RWPE2 (cell line): ENCODE data around the gene GRPR.

Experiments used
- ATAC-seq: fragments of 200-7000 bp; cut with Tn5 transposase; 3 replicates; pipeline ENCODE4 v1.9.1; 2021; ENCODE audit warnings: low read depth
- DNase-seq: peaks from one replicate; pipeline ENCODE4 v3.0.0-alpha.2; 2020; ENCODE audit warnings: low spot score
- H3K27ac ChIP-seq: fragments of 450-650 bp; 2 replicates; pipeline ENCODE4 v1.5.1; 2017; ENCODE audit warnings: mild to moderate bottlenecking; ENCODE audit not compliant: poor library complexity, severe bottlenecking
- H3K27me3 ChIP-seq: fragments of 250-450 bp; sonication (Bioruptor Pico); 2 replicates; pipeline ENCODE4 v1.5.1; 2021; ENCODE audit warnings: mild to moderate bottlenecking, moderate library complexity; ENCODE audit not compliant: insufficient read depth, poor library complexity, severe bottlenecking
- H3K36me3 ChIP-seq: fragments of 250-450 bp; sonication (Bioruptor Pico); 2 replicates; pipeline ENCODE4 v1.5.1; 2020; ENCODE audit warnings: low read depth, mild to moderate bottlenecking, moderate library complexity
- H3K4me1 ChIP-seq: fragments of 250-450 bp; sonication (Bioruptor Pico); 2 replicates; pipeline ENCODE4 v1.5.1; 2021; ENCODE audit warnings: mild to moderate bottlenecking, moderate library complexity; ENCODE audit not compliant: insufficient read depth, poor library complexity, severe bottlenecking
- H3K4me3 ChIP-seq: fragments of 250-450 bp; sonication (Bioruptor Pico); 2 replicates; pipeline ENCODE4 v1.5.1; 2021; ENCODE audit warnings: mild to moderate bottlenecking, moderate library complexity; ENCODE audit not compliant: severe bottlenecking
- H3K9me3 ChIP-seq: fragments of 250-450 bp; sonication (Bioruptor Pico); 2 replicates; pipeline ENCODE4 v1.5.1; 2021; ENCODE audit warnings: mild to moderate bottlenecking, moderate library complexity; ENCODE audit not compliant: severe bottlenecking
- CTCF ChIP-seq: fragments of 450-650 bp; IDR thresholded peaks from one replicate; pipeline ENCODE4 v1.5.1; 2017; ENCODE audit warnings: mild to moderate bottlenecking, moderate library complexity; ENCODE audit not compliant: poor library complexity, severe bottlenecking

GRPR gene

DNA sequence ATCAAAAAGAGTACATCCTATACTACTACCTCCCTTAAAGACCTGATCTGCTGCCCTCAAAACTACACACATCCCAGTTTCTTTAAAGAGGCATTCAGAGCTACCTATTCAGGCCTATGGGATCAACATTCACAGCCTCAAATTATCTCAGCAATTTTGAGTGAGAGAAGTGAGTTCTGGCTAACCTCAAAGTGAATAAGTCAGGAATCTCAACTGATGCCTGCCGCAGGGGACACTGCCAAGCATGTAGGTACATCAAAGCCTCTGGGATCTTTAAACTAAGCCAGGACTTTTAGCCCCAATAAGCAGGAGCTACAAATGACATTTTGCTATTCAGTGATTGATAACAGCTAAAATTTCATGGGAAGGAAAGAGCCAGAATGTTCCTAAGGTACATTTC, 11.6 kb downstream of the GRPR start:
- Histone ChIP-seq H3K27me3 (no peaks in the 10 kb centered on the region), H3K4me1 (no peaks in the 10 kb centered on the region), H3K36me3 (no peaks in the 10 kb centered on the region), H3K4me3 (no peak overlapping the region), H3K27ac (no peak overlapping the region), H3K9me3 (no peaks in the 10 kb centered on the region)
- DNase-seq, result no peak
- ATAC-seq, result no peak
- no peak for TF ChIP-seq CTCF

- Histone ChIP-seq H3K27me3 (no peaks in the 10 kb centered on the region), H3K36me3 (no peaks in the 10 kb centered on the region), H3K27ac (no peak overlapping the region), H3K9me3 (no peaks in the 10 kb centered on the region), H3K4me3 (no peak overlapping the region), H3K4me1 (no peaks in the 10 kb centered on the region)
- no peak for TF ChIP-seq CTCF
- no peak for DNase-seq
- no peak for ATAC-seq
Observed at GRCh38 chrX:16136080-16136479, 12.7 kb downstream of the GRPR start.

DNA sequence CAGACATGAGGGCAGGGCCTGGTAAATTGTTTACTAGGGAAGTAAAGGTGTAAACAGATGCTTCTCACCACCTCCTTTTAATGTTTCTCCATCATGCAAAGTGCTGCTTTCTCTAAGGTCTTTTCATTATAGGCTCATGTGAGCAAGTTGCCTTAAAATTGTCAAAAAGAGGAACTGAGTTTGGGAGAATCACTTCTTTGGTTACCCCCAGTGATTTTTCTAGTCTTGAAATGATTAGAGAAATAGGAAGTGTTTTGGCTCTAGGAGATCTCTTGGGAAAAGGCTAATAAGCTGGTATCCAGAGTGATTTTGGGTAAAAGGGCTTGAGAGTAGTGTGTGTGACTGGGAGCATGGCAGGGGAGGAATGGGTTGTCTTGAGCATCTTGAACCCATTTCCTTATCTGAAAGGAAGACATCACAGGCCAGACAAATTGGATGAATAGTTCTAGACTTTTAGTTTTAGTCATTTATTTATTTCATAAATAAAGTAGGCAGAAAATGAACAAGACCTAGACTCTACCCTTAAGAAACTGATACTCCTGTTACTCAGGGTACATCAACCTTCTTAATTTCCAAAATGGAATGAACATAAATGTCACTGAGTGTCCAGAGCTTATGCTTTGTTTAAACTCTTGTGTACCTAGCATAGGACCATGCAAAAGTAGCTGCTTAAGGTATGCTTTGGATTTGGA, 14.2 kb downstream of the GRPR start:
- Histone ChIP-seq H3K4me1 (no peaks in the 10 kb centered on the region), H3K9me3 (no peaks in the 10 kb centered on the region), H3K27me3 (no peaks in the 10 kb centered on the region), H3K4me3 (no peak overlapping the region), H3K36me3 (no peaks in the 10 kb centered on the region), H3K27ac (no peak overlapping the region)
- DNase-seq (no peak), ATAC-seq (no peak)
- no peak for TF ChIP-seq CTCF

- TF ChIP-seq CTCF, result no peak
- no peak for ATAC-seq
- no peaks in the 10 kb centered on the region for H3K9me3 ChIP-seq
- no peak for DNase-seq
- H3K27me3 ChIP-seq, result no peaks in the 10 kb centered on the region
- no peaks in the 10 kb centered on the region for H3K36me3 ChIP-seq
- H3K4me1 ChIP-seq, result no peaks in the 10 kb centered on the region
- H3K27ac ChIP-seq, result no peak overlapping the region
- no peak overlapping the region for H3K4me3 ChIP-seq
Observed at GRCh38 chrX:16138108-16138427, 14.7 kb downstream of the GRPR start.

- ATAC-seq (no peak), DNase-seq (no peak)
- TF ChIP-seq CTCF, result no peak
- Histone ChIP-seq H3K9me3 (no peaks in the 10 kb centered on the region), H3K36me3 (no peaks in the 10 kb centered on the region), H3K4me3 (no peak overlapping the region), H3K27ac (no peak overlapping the region), H3K27me3 (no peaks in the 10 kb centered on the region), H3K4me1 (no peaks in the 10 kb centered on the region)
Observed at GRCh38 chrX:16140448-16140847, 17.1 kb downstream of the GRPR start.
